ENCODE data around the gene SCNN1A.
A peak's percentile ranks its signal among the peaks of the same experiment; 100 is the strongest.

The SCNN1A gene

GRCh38 chr12:6315704-6316597 is 59.4 kb downstream of the SCNN1A start:
- DNase-seq = no peak

GRCh38 chr12:6315184-6315583 is 60.2 kb downstream of the SCNN1A start:
- DNase-seq = no peak

- no peak for DNase-seq
Observed at GRCh38 chr12:6314776-6315175, 60.6 kb downstream of the SCNN1A start.

- no peak for DNase-seq
Observed at GRCh38 chr12:6313326-6313940, 61.9 kb downstream of the SCNN1A start.

- DNase-seq = peak; percentile 30 to 39
Observed at GRCh38 chr12:6312529-6313325, 62.6 kb downstream of the SCNN1A start.

GRCh38 chr12:6311822-6312528 is 63.4 kb downstream of the SCNN1A start:
- DNase-seq = no peak

- no peak for DNase-seq
Observed at GRCh38 chr12:6310771-6311610, 64.4 kb downstream of the SCNN1A start.

GRCh38 chr12:6307529-6307928 is 67.8 kb downstream of the SCNN1A start:
- DNase-seq = no peak

GRCh38 chr12:6306599-6307220 is 68.7 kb downstream of the SCNN1A start:
- no peak for DNase-seq

GRCh38 chr12:6306151-6306550 is 69.2 kb downstream of the SCNN1A start:
- DNase-seq = no peak

GRCh38 chr12:6303071-6303470 is 72.3 kb downstream of the SCNN1A start:
- DNase-seq = no peak

GRCh38 chr12:6302621-6303020 is 72.7 kb downstream of the SCNN1A start:
- no peak for DNase-seq

- DNase-seq = no peak
Observed at GRCh38 chr12:6301721-6302120, 73.6 kb downstream of the SCNN1A start.

- no peak for DNase-seq
Observed at GRCh38 chr12:6297170-6297569, 78.2 kb downstream of the SCNN1A start.
